Vagina (tissue), 2 donors: ENCODE results near the gene UBAP1L.

ENCODE experiments used
- POLR2A ChIP-seq, 2 donors: fragments of 450-650 bp; IDR thresholded peaks; one replicate each; pipeline ENCODE4 v1.6.1; 2017; ENCODE audit warnings: antibody characterized with exemption in 2 of 2, mild to moderate bottlenecking in 2 of 2, moderate library complexity in 2 of 2
- TF ChIP-seq, protein P1 (sequence below), 3 experiments: fragments of 450-650 bp in 2 of 3; fragments of 200-600 bp in 1 of 3; sonication (generic) in 1 of 3; IDR thresholded peaks; one replicate each; pipeline ENCODE4 v1.5.1; 2017 to 2019; ENCODE audit warnings: antibody characterized with exemption in 3 of 3, mild to moderate bottlenecking in 2 of 3, moderate library complexity in 2 of 3

DNA sequence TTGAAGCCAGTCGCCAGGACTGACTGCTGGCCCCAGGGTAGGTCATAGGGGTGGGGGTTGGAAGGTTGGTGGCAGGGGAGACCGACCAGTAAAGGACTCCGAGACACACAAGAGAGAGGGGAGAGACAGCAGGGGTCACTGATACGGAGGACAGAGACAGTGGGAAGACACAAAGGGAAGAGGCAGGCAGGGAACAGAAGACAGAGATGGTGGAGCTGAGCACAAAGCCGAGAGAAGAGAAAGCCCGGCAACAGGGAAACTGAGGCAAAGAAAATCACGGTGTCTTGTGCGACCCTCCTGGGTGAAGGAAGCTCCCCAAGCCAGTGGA is 47.7 kb downstream of the UBAP1L start:
- TF ChIP-seq POLR2A (IDR thresholded peaks at IDR 0.05) = no peak
- TF ChIP-seq, protein P1, sequence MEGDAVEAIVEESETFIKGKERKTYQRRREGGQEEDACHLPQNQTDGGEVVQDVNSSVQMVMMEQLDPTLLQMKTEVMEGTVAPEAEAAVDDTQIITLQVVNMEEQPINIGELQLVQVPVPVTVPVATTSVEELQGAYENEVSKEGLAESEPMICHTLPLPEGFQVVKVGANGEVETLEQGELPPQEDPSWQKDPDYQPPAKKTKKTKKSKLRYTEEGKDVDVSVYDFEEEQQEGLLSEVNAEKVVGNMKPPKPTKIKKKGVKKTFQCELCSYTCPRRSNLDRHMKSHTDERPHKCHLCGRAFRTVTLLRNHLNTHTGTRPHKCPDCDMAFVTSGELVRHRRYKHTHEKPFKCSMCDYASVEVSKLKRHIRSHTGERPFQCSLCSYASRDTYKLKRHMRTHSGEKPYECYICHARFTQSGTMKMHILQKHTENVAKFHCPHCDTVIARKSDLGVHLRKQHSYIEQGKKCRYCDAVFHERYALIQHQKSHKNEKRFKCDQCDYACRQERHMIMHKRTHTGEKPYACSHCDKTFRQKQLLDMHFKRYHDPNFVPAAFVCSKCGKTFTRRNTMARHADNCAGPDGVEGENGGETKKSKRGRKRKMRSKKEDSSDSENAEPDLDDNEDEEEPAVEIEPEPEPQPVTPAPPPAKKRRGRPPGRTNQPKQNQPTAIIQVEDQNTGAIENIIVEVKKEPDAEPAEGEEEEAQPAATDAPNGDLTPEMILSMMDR (IDR thresholded peaks at IDR 0.05) = no peak
